Uterus (tissue), 4 donors: ENCODE measurements around the gene C1QTNF7. TPM values are rescaled to one million over a fixed set of nuclear protein-coding genes. Genes with fewer than 3 reads are reported as not detected.
A peak's percentile ranks its signal among the peaks of the same experiment; 100 is the strongest.

Experiments
- DNase-seq, 2 donors: peaks; one replicate each; pipeline ENCODE4 v3.0.0-alpha.2; 2019 to 2020
- H3K27ac ChIP-seq, 2 donors: fragments of 200-600 bp; sonication (generic); 1 replicate in 1 of 2; 2 replicates in 1 of 2; pipeline ENCODE4 v1.5.1; 2016 to 2018
- H3K27me3 ChIP-seq, 2 donors: fragments of 200-600 bp; sonication (generic); one replicate each; pipeline ENCODE4 v1.5.1; 2018 to 2019; ENCODE audit warnings: control low read depth in 1 of 2
- H3K36me3 ChIP-seq, 2 donors: fragments of 200-600 bp; sonication (generic); one replicate each; pipeline ENCODE4 v1.5.1; 2019; ENCODE audit warnings: control low read depth in 1 of 2
- H3K4me1 ChIP-seq, 2 donors: fragments of 200-600 bp; sonication (generic); one replicate each; pipeline ENCODE4 v1.5.1; 2018 to 2019; ENCODE audit warnings: control low read depth in 1 of 2
- H3K4me3 ChIP-seq, 2 donors: fragments of 200-600 bp; sonication (generic); 1 replicate in 1 of 2; 2 replicates in 1 of 2; pipeline ENCODE4 v1.5.1; 2018 to 2019; ENCODE audit warnings: mild to moderate bottlenecking in 1 of 2
- H3K9me3 ChIP-seq, 2 donors: fragments of 200-600 bp; sonication (generic); one replicate each; pipeline ENCODE4 v1.5.1; 2019; ENCODE audit warnings: control low read depth in 1 of 2
- CTCF ChIP-seq, 4 experiments: fragments of 200-600 bp in 2 of 4; fragments of 450-650 bp in 2 of 4; sonication (generic) in 2 of 4; IDR thresholded peaks; one replicate each; pipeline ENCODE4 v1.5.1; 2016 to 2019; ENCODE audit warnings: antibody characterized with exemption in 4 of 4, mild to moderate bottlenecking in 2 of 4, moderate library complexity in 1 of 4
- POLR2A ChIP-seq, 2 donors: fragments of 450-650 bp; IDR thresholded peaks; one replicate each; pipeline ENCODE4 v1.6.1; 2016; ENCODE audit warnings: antibody characterized with exemption in 2 of 2, mild to moderate bottlenecking in 1 of 2, moderate library complexity in 1 of 2
- intact Hi-C: fragments of 100-400 bp; cut with DNase I; formaldehyde crosslinking; loops from one replicate; pipeline ENCODE4 v1.15.1; 2023; ENCODE audit warnings: low total_unique reads
- total RNA-seq, 4 donors: library from RNA; depleted of rRNA in 3 of 4; stranded (reverse); fragments of >200 nt in 3 of 4; gene quantifications; one replicate each; pipeline versions ENCODE4 v1.1.0 to v1.2.4, GENCODE V29; 2014 to 2023
- donor health status: DM: yes; HTN: yes; CAD: no.

C1QTNF7 gene
- total RNA-seq, 4 donors from 2014 or later = 6.1 to 31.5 (median 12.9) TPM

DNA sequence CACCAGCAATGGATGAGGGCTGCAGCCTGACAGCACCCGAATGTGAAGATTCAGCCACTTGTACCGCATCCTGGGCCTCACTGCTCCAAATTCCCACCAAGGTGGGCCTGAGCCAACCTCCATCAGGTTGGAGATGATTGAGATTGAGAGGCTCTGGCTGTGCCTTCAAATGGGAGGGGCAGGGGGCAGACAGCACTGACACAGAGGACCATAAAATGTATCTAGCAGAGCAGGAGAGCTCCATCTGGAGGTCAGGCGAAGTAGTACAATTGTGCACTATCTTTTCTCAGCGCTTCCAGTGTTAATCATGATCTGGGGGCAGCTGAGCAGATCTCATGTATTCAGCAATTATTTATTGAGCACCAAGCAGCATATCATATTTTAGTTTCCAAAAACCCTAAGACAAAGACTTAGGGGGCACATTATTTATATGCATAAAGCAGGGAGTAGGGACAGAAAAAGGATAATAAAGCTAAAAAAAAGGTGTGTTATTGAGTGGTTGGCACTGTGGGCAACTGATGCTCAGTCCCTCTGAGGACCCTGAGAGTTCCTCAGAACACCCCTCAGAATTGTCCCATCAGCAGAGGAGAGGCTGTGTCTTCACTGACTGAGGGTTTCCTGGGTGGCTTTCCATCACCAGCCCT is 31.6 kb upstream of the C1QTNF7 start:
- Histone ChIP-seq H3K36me3 (no peaks in the 10 kb centered on the region), H3K9me3 (no peaks in the 10 kb centered on the region), H3K4me3 (no peak overlapping the region), H3K27me3 (no peaks in the 10 kb centered on the region), H3K27ac (no peak overlapping the region), H3K4me1 (peaks cover 7 to 9% of the 10 kb centered on the region in 2 donors)
- DNase-seq = no peak
- peak; percentile 14 to 39 (median 24) for TF ChIP-seq CTCF (IDR thresholded peaks at IDR 0.05)
- TF ChIP-seq POLR2A (IDR thresholded peaks at IDR 0.05) = no peak
- intact Hi-C loops = no loop called here

DNA sequence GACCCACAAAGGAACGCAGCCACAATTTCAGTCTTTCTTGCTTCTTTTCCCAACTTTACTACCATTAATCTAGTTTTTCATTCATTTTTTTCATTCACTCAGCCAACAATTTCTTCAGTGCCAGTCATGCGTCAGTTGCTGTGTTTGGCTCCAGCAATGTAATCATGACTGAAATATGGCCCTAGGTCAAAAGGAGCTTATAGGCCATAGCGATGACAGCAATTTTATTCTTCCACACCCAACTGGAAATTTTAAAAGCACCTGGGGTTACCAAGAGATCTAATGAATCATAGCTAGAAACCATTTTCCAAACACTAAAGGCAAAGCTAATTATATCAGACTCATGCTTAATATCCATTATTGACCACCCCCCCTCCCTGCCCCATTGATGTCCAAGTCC is 29.8 kb upstream of the C1QTNF7 start:
- H3K9me3 ChIP-seq = no peaks in the 10 kb centered on the region

DNA sequence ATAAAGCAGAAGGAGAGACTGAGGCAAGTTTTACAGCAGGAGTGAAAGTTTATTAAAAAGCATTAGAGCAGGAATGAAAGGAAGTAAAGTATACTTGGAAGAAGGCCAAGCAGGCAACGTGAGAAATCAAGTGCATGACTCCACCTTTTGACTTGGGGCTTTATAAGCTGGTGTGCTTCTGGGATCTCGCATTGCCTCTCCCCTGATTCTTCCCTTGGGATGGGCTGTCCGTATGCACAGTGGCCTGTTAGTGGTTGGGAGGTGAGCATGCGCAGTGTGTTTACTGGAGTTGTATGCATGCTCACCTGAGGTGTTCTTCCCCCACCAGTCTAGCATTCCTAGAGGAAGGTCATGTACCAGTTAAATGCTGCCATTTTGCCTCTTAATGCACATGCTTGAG is 29.1 kb upstream of the C1QTNF7 start:
- Histone ChIP-seq H3K27ac (no peak overlapping the region), H3K4me1 (peaks cover 7 to 9% of the 10 kb centered on the region in 2 donors), H3K4me3 (no peak overlapping the region), H3K36me3 (no peaks in the 10 kb centered on the region), H3K9me3 (no peaks in the 10 kb centered on the region), H3K27me3 (no peaks in the 10 kb centered on the region)
- TF ChIP-seq CTCF (IDR thresholded peaks at IDR 0.05) = no peak
- no peak for TF ChIP-seq POLR2A (IDR thresholded peaks at IDR 0.05)
- intact Hi-C loops = no loop called here
- no peak for DNase-seq

More for the DNA sequence above, 29.8 kb upstream of the C1QTNF7 start:
- no peak overlapping the region for H3K27ac ChIP-seq
- H3K27me3 ChIP-seq = no peaks in the 10 kb centered on the region
- peaks cover 7 to 9% of the 10 kb centered on the region in 2 donors for H3K4me1 ChIP-seq
- TF ChIP-seq CTCF (IDR thresholded peaks at IDR 0.05) (no peak), POLR2A (IDR thresholded peaks at IDR 0.05) (no peak)
- intact Hi-C loops = no loop called here
- no peaks in the 10 kb centered on the region for H3K36me3 ChIP-seq
- no peak overlapping the region for H3K4me3 ChIP-seq
- DNase-seq = no peak

DNA sequence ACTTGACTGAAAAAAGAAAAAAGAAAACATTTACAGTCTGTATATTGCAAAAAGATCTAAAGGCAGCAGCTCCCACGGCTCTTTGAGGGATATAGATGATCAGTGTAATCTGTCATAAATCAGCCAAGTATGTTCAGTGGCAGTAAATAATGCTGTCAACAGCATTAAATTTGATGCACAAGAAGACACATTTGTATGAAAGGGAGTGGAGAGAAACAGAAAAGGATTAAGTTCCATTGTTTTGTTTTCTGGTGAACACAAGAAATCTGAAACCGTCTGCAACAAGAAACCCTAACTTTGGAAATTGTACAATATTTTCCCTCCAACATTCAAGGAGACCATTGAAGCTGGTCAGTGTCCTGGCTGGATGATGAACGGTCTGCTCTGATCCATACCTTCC is 27.6 kb upstream of the C1QTNF7 start:
- no peak for DNase-seq
- H3K4me1 ChIP-seq = peaks cover 7 to 9% of the 10 kb centered on the region in 2 donors
- H3K27ac ChIP-seq = peak overlapping the region; percentile 64 to 69
- no peak for TF ChIP-seq CTCF (IDR thresholded peaks at IDR 0.05)
- TF ChIP-seq POLR2A (IDR thresholded peaks at IDR 0.05) = no peak
- H3K27me3 ChIP-seq = no peaks in the 10 kb centered on the region
- H3K9me3 ChIP-seq = no peaks in the 10 kb centered on the region
- H3K4me3 ChIP-seq = no peak overlapping the region
- no peaks in the 10 kb centered on the region for H3K36me3 ChIP-seq
- intact Hi-C loops = no loop called here

- intact Hi-C loops = no loop called here
- Histone ChIP-seq H3K4me3 (no peak overlapping the region), H3K27me3 (no peaks in the 10 kb centered on the region), H3K4me1 (peaks cover 7 to 9% of the 10 kb centered on the region in 2 donors), H3K9me3 (no peaks in the 10 kb centered on the region), H3K27ac (peak overlapping the region; percentile 64 to 69), H3K36me3 (no peaks in the 10 kb centered on the region)
- no peak for TF ChIP-seq POLR2A (IDR thresholded peaks at IDR 0.05)
- DNase-seq = peak; percentile 41 to 57
These were observed 26.7 kb upstream of the C1QTNF7 start for GRCh38 chr4:15400981-15401671.
